GF-D8 (cell line): ENCODE measurements around the gene SLCO6A1.
"Not testable (repeated sequence)": the region's sequence is repeated elsewhere in the genome, so short reads cannot be mapped to it uniquely, and the experiment has no call there.

Source experiments
- DNase-seq: peaks from one replicate; lab custom pipeline; 2025; lab: John Stamatoyannopoulos, UW

The SLCO6A1 gene, protein sequence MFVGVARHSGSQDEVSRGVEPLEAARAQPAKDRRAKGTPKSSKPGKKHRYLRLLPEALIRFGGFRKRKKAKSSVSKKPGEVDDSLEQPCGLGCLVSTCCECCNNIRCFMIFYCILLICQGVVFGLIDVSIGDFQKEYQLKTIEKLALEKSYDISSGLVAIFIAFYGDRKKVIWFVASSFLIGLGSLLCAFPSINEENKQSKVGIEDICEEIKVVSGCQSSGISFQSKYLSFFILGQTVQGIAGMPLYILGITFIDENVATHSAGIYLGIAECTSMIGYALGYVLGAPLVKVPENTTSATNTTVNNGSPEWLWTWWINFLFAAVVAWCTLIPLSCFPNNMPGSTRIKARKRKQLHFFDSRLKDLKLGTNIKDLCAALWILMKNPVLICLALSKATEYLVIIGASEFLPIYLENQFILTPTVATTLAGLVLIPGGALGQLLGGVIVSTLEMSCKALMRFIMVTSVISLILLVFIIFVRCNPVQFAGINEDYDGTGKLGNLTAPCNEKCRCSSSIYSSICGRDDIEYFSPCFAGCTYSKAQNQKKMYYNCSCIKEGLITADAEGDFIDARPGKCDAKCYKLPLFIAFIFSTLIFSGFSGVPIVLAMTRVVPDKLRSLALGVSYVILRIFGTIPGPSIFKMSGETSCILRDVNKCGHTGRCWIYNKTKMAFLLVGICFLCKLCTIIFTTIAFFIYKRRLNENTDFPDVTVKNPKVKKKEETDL

DNA sequence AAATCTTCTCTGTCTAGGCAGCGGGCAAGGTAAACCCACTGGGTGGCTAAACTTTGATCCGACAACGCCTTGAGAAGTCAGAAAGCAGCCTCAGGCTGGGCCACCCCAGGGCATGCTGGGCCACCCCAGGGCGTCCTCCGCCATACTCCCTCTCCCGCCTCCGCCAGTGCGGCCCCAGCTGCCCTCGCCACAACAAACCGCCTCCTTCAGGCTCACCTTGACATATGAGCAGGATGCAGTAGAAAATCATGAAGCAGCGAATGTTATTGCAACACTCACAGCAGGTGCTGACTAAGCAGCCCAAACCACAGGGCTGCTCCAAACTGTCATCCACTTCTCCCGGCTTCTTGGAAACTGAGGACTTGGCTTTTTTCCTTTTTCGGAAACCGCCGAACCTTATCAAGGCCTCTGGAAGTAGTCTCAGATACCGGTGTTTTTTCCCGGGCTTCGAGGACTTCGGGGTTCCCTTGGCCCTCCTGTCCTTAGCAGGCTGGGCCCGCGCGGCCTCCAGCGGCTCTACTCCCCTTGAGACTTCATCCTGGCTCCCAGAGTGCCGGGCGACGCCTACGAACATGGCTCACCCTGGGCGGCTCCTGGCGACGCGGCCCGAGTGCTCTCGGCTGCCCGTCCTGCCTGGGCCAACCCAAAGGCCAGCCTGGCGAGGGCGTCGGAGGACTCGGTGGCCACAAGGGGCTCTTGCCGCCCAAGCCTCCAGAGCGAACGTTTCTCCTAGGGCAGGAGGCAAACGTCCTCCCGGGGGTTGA is at the start of gene SLCO6A1:
Gene SLCO6A1, minus strand, starts transcription at position 731 of the 764 bp plus-strand sequence. Its CDS starts 157 bp downstream, at position 574.
- no peak for DNase-seq

- no peak for DNase-seq
Observed at GRCh38 chr5:102547141-102548035, 48.6 kb upstream of the SLCO6A1 start.

- no peak for DNase-seq
Observed at GRCh38 chr5:102545175-102545574, 46.4 kb upstream of the SLCO6A1 start.

DNA sequence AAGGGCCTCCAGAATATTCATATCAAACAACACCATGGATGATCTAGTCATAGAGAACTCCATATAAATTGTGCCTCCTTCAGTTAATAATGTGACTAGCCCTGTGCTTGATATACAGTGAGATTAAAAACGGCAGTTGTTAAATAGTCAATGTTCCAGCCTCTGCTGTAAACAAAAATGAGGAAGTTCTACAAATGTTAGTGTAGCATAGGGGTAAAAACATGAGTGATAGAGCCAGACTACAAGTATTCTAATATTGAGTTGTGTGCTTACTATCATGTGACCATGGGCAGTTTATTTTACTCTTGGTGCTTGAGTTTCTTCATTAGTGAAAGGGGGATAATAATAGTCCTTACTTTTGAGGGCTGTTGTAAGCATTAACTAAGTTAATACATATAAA is 43.3 kb upstream of the SLCO6A1 start:
- no peak for DNase-seq

- DNase-seq: no peak
Observed at GRCh38 chr5:102539996-102540728, 41.4 kb upstream of the SLCO6A1 start.

GRCh38 chr5:102539562-102539961 is 40.8 kb upstream of the SLCO6A1 start:
- no peak for DNase-seq

- DNase-seq: no peak
Observed at GRCh38 chr5:102537011-102537410, 38.2 kb upstream of the SLCO6A1 start.

- no peak for DNase-seq
Observed at GRCh38 chr5:102536323-102536928, 37.6 kb upstream of the SLCO6A1 start.

DNA sequence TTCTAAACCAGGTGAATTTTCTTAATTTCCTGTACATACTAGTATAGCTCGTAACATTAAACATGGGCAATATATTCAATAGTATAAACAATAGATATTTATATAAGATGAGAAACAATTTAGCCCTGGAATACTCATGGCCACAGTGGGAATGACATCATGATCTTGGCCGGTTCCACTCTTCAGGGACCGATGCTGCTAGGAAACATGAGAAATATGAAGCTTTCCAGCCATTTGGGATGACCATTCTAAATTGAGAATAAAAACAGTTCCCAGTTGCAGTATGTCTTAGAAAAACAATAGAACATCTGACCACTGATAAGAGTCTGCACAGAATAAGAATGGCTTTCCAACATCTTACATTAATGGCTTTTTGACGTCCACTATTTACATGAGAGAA is 33.3 kb upstream of the SLCO6A1 start:
- DNase-seq: no peak

DNA sequence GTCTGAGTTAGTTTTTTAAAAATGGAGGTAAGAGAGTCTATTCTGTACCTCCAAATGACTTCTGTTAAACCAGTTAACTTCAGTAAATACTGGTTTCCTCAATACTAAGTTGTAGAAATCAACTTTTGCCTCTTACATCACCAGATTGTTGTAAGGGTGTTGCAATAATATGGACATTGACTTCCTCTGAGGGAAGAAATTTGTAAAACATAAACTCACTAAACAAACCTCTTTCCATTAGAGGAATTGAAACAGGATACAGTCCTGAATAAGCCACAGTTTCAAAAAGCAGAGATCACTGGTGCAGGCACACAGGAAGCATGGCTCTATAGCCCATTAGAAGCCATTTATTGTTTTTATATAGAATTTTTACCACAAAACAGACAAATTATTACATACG is 32.7 kb upstream of the SLCO6A1 start:
- no peak for DNase-seq

DNA sequence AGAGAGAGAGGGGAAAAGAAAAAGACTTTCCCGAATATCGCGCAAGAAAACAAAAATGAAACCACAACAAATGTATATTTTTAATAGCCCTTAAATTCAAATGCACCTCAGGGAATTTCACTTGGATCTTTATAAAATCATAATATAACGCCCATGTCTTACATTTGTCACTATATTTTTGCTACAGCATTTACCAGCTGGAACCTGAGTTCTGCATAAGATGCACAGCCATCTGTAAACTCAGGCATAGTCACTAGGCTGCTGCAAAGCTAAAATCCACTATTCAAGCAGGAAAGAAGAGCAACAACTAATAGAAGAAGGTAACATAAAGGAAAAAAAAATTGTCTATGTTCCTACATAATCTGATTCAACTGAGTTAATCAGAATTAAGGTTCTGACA is 30.6 kb upstream of the SLCO6A1 start:
- DNase-seq: no peak

DNA sequence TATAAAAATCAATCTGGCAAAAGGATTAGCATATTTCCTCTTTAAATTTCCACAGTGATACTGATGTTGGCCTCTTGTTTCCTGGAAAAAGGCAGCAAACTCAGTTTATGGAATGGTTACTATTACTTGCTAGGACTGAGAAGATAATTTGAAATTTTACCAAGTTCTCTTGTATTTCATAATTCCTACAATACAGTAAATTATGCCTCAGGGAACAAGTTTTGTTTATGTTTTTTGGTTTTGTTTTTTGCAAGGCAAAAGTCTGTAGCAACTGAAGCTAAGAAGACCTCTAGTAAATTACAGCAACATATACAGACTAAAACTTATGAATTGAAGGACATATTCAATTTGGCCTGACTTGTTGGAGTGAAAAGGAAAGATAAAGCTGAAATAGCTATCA is 30.2 kb upstream of the SLCO6A1 start:
- no peak for DNase-seq

GRCh38 chr5:102528600-102528999 is 29.8 kb upstream of the SLCO6A1 start:
- DNase-seq: no peak

GRCh38 chr5:102527547-102527946 is 28.7 kb upstream of the SLCO6A1 start:
- no peak for DNase-seq

GRCh38 chr5:102523541-102524175 is 24.9 kb upstream of the SLCO6A1 start:
- no peak for DNase-seq

- no peak for DNase-seq
Observed at GRCh38 chr5:102511666-102512065, 12.9 kb upstream of the SLCO6A1 start.

- DNase-seq: not testable (repeated sequence)
Observed at GRCh38 chr5:102491261-102491914, 7.4 kb downstream of the SLCO6A1 start.

- DNase-seq: no peak
Observed at GRCh38 chr5:102483736-102484135, 15.1 kb downstream of the SLCO6A1 start.

DNA sequence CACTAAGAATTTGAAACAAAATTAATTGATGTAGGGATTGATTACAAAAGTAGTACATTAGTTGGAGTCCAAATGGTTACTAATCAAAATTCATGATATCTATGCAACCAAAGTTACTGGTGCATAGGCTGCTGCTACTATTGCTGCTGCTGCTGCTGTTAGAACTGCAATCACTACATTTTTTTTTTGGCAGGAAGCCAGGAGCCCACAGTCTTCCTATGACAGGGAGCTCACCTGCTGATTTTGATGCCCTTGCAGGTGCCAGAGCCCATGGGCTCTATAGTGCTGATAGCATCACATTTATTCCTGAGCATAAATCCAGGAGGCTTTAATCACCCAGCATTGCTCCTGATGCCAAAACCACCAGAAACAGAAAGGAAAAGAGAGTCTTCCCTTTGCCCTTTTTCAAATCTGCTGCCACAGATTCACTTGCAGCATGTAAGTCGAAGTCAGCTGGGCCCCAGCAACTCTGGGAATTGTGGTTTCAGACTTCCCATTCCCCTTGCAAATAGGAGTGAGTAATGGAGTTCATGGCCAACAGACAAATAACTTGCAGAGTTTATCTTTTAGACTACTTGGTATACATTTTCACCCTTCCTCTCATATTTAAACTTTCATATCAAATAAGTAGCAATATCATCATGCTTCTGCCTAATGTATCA is 17.6 kb downstream of the SLCO6A1 start:
- no peak for DNase-seq
